H1 (cell line): ENCODE measurements around the gene SUPT20HL1. TPM values are rescaled to one million over a fixed set of nuclear protein-coding genes. Genes with fewer than 3 reads are reported as not detected.

ENCODE experiments used
- CTCF ChIA-PET: fragments of 300-600 bp; sonication (Branson Sonifier 250); formaldehyde crosslinking; loops from one replicate; lab custom pipeline; 2021; ENCODE audit not compliant: partially characterized antibody; lab: Charles Lee
- POLR2A ChIA-PET: fragments of 300-600 bp; sonication (Branson Sonifier 250); formaldehyde crosslinking; loops from one replicate; lab custom pipeline; 2021; ENCODE audit warnings: inconsistent platforms; ENCODE audit not compliant: partially characterized antibody; lab: Charles Lee
- DNase-seq, 2 experiments: peaks; one replicate each; pipeline versions ENCODE4 v3.0.0 to v3.0.0-alpha.2; 2010 to 2022; ENCODE audit warnings: low spot score in 2 of 2, low read depth in 1 of 2, mixed read lengths in 1 of 2
- FAIRE-seq: peaks from 2 replicates; lab custom pipeline; 2011; peaks lifted over from hg19 to GRCh38; lab: Jason Lieb, UNC
- H2AFZ ChIP-seq: 2 replicates; pipeline ENCODE4 v1.8.1; 2012; ENCODE audit warnings: low read length, inconsistent platforms
- H2AK5ac ChIP-seq: 2 replicates; pipeline ENCODE4 v1.6.1; 2013; ENCODE audit warnings: low read depth, low read length
- H2BK120ac ChIP-seq: replicated peaks from 2 replicates; pipeline ENCODE3; 2013; ENCODE audit warnings: low read depth, low read length, inconsistent platforms
- H2BK12ac ChIP-seq: 2 replicates; pipeline ENCODE4 v1.6.1; 2013; ENCODE audit warnings: low read depth, low read length
- H2BK15ac ChIP-seq: 2 replicates; pipeline ENCODE4 v1.6.1; 2013; ENCODE audit warnings: low read length
- H2BK20ac ChIP-seq: 2 replicates; pipeline ENCODE4 v1.6.1; 2013; ENCODE audit warnings: low read length
- H2BK5ac ChIP-seq: 2 replicates; pipeline ENCODE4 v1.6.1; 2013; ENCODE audit warnings: low read depth, low read length
- H3K14ac ChIP-seq: 2 replicates; pipeline ENCODE4 v1.6.1; 2013; ENCODE audit warnings: inconsistent platforms; ENCODE audit not compliant: insufficient read length
- H3K18ac ChIP-seq: 2 replicates; pipeline ENCODE4 v1.6.1; 2013; ENCODE audit warnings: low read length; ENCODE audit errors: extremely low read depth
- H3K23ac ChIP-seq: 2 replicates; pipeline ENCODE4 v1.6.1; 2013; ENCODE audit warnings: inconsistent platforms; ENCODE audit not compliant: insufficient read length
- H3K23me2 ChIP-seq: 2 replicates; pipeline ENCODE4 v1.6.1; 2013; ENCODE audit warnings: low read depth, low read length
- H3K27ac ChIP-seq: 2 replicates; pipeline ENCODE4 v1.6.1; 2011; ENCODE audit warnings: low read depth, low read length, inconsistent platforms
- H3K27me3 ChIP-seq, 4 experiments: replicated peaks in 1 of 4; 1 replicate in 1 of 4; 2 replicates in 3 of 4; pipeline versions ENCODE4 v1.6.1 to v1.8.1; 2011 to 2013; ENCODE audit warnings: low read length in 3 of 4, mild to moderate bottlenecking in 3 of 4, inconsistent platforms in 2 of 4, mixed read lengths in 2 of 4, moderate library complexity in 1 of 4; ENCODE audit not compliant: control insufficient read depth in 3 of 4, insufficient read depth in 3 of 4; ENCODE audit errors: extremely low read depth in 1 of 4
- H3K36me3 ChIP-seq, 4 experiments: 2 replicates each; pipeline versions ENCODE4 v1.6.1 to v1.8.1; 2011 to 2013; ENCODE audit warnings: mild to moderate bottlenecking in 4 of 4, low read length in 3 of 4, moderate library complexity in 2 of 4, control low read depth in 1 of 4, inconsistent platforms in 1 of 4; ENCODE audit not compliant: insufficient read depth in 4 of 4, control insufficient read depth in 2 of 4
- H3K4ac ChIP-seq: replicated peaks from 2 replicates; pipeline ENCODE3; 2013; ENCODE audit warnings: low read length, low read depth, mixed read lengths, inconsistent platforms; ENCODE audit not compliant: insufficient read length
- H3K4me1 ChIP-seq, 4 experiments: replicated peaks in 1 of 4; 1 replicate in 1 of 4; 2 replicates in 3 of 4; pipeline versions ENCODE4 v1.6.1 to v1.8.1; 2011 to 2013; ENCODE audit warnings: low read length in 3 of 4, inconsistent platforms in 2 of 4, mixed read lengths in 1 of 4; ENCODE audit not compliant: insufficient read depth in 4 of 4, control insufficient read depth in 3 of 4
- H3K4me2 ChIP-seq, 2 experiments: 2 replicates each; pipeline versions ENCODE4 v1.6.1 to v1.8.1; 2011 to 2013; ENCODE audit warnings: low read depth in 2 of 2, low read length in 2 of 2, control low read depth in 1 of 2, inconsistent platforms in 1 of 2, mild to moderate bottlenecking in 1 of 2; ENCODE audit not compliant: insufficient read depth in 1 of 2
- H3K4me3 ChIP-seq, 4 experiments: fragments of 200-600, 300-600 bp in 1 of 4; sonication (generic), shearing (Covaris generic), sonication (Bioruptor Twin) in 1 of 4; 2 replicates each; pipeline versions ENCODE4 v1.5.1 to v1.8.1; 2011 to 2016; ENCODE audit warnings: low read length in 4 of 4, low read depth in 3 of 4, control low read depth in 2 of 4, inconsistent platforms in 2 of 4, mild to moderate bottlenecking in 2 of 4, mixed read lengths in 1 of 4, moderate library complexity in 1 of 4; ENCODE audit not compliant: insufficient read depth in 2 of 4; ENCODE audit errors: extremely low read depth in 1 of 4
- H3K56ac ChIP-seq: replicated peaks from 2 replicates; pipeline ENCODE3; 2013; ENCODE audit warnings: low read depth, mild to moderate bottlenecking, mixed read lengths, low read length, inconsistent platforms; ENCODE audit not compliant: insufficient read length
- H3K79me1 ChIP-seq: 2 replicates; pipeline ENCODE4 v1.6.1; 2013; ENCODE audit warnings: low read depth, low read length, control low read depth
- H3K79me2 ChIP-seq, 2 experiments: 2 replicates each; pipeline versions ENCODE4 v1.6.1 to v1.8.1; 2012 to 2013; ENCODE audit warnings: low read length in 2 of 2, mild to moderate bottlenecking in 2 of 2, inconsistent platforms in 1 of 2; ENCODE audit not compliant: insufficient read depth in 2 of 2, control insufficient read depth in 1 of 2
- H3K9ac ChIP-seq, 4 experiments: replicated peaks in 1 of 4; 1 replicate in 1 of 4; 2 replicates in 3 of 4; pipeline versions ENCODE4 v1.6.1 to v1.8.1; 2011 to 2013; ENCODE audit warnings: low read depth in 3 of 4, low read length in 3 of 4, control low read depth in 2 of 4, mild to moderate bottlenecking in 2 of 4, moderate library complexity in 2 of 4, inconsistent platforms in 1 of 4; ENCODE audit errors: extremely low read depth in 1 of 4
- H3K9me3 ChIP-seq, 2 experiments: 2 replicates each; pipeline versions ENCODE4 v1.6.1 to v1.8.1; 2012 to 2013; ENCODE audit warnings: mild to moderate bottlenecking in 2 of 2, moderate library complexity in 2 of 2, control low read depth in 1 of 2, inconsistent platforms in 1 of 2, low read depth in 1 of 2, low read length in 1 of 2, mixed read lengths in 1 of 2; ENCODE audit not compliant: insufficient read depth in 2 of 2
- H4K20me1 ChIP-seq, 2 experiments: replicated peaks in 1 of 2; 2 replicates each; pipeline versions ENCODE3 to v1.8.1; 2011 to 2013; ENCODE audit warnings: inconsistent platforms in 2 of 2, low read length in 2 of 2, mild to moderate bottlenecking in 1 of 2; ENCODE audit not compliant: insufficient read depth in 2 of 2, control insufficient read depth in 1 of 2
- H4K5ac ChIP-seq: 2 replicates; pipeline ENCODE4 v1.6.1; 2013; ENCODE audit warnings: low read length, low read depth, mixed read lengths, inconsistent platforms; ENCODE audit not compliant: insufficient read length
- H4K8ac ChIP-seq: 2 replicates; pipeline ENCODE4 v1.8.0; 2013; ENCODE audit warnings: mild to moderate bottlenecking, moderate library complexity, low read length, inconsistent platforms; ENCODE audit not compliant: insufficient read depth; ENCODE audit errors: extremely low read depth
- H4K91ac ChIP-seq: replicated peaks from 2 replicates; pipeline ENCODE3; 2013; ENCODE audit warnings: low read length, mixed read lengths, inconsistent platforms; ENCODE audit not compliant: insufficient read length
- CTCF ChIP-seq, 3 experiments: IDR thresholded peaks; 1 replicate in 2 of 3; 2 replicates in 1 of 3; pipeline versions ENCODE4 v1.5.1 to v1.6.1; 2011; ENCODE audit warnings: low read length in 3 of 3, mild to moderate bottlenecking in 3 of 3, inconsistent platforms in 2 of 3, low read depth in 1 of 3, moderate library complexity in 1 of 3; ENCODE audit not compliant: insufficient read depth in 1 of 3; ENCODE audit errors: control extremely low read depth in 1 of 3
- EZH2 ChIP-seq: fragments of 200-600 bp; sonication (generic); IDR thresholded peaks from 2 replicates; pipeline ENCODE4 v1.7.1; 2012; ENCODE audit warnings: low read depth, mild to moderate bottlenecking, moderate library complexity, low read length, inconsistent platforms; ENCODE audit not compliant: severe bottlenecking
- HDAC2 ChIP-seq, 2 experiments: fragments of 300-600 bp in 1 of 2; sonication (generic) in 1 of 2; IDR thresholded peaks; 2 replicates each; pipeline ENCODE4 v1.6.1; 2011 to 2012; ENCODE audit warnings: low read depth in 2 of 2, low read length in 2 of 2, mild to moderate bottlenecking in 2 of 2, moderate library complexity in 2 of 2, borderline replicate concordance in 1 of 2, inconsistent platforms in 1 of 2
- RAD21 ChIP-seq, 2 experiments: IDR thresholded peaks in 1 of 2; conservative IDR thresholded peaks in 1 of 2; 2 replicates each; pipeline ENCODE4 v1.6.1; 2011; ENCODE audit warnings: low read depth in 2 of 2, low read length in 2 of 2, improper control_type of control experiment in 1 of 2, inconsistent platforms in 1 of 2, mild to moderate bottlenecking in 1 of 2, moderate library complexity in 1 of 2
- RBBP5 ChIP-seq: IDR thresholded peaks from 2 replicates; pipeline ENCODE4 v1.7.1; 2012; ENCODE audit warnings: low read depth, mild to moderate bottlenecking, inconsistent platforms, low read length, moderate library complexity, borderline replicate concordance
- WGBS, 2 experiments: shearing (Covaris generic) in 1 of 2; methylation state at CpG; one replicate each; pipeline versions ENCODE4 v1.1.6 to v1.1.7; 2013 to 2015; ENCODE audit warnings: low lambda C conversion rate in 2 of 2, mixed read lengths in 2 of 2, inconsistent platforms in 1 of 2, low coverage in 1 of 2, missing lambda C conversion rate in 1 of 2; ENCODE audit not compliant: insufficient replicate concordance in 2 of 2, insufficient coverage in 1 of 2, insufficient read length in 1 of 2; ENCODE audit errors: extremely low coverage in 1 of 2, missing lambda C conversion rate in 1 of 2; 5-methylcytosine and 5-hydroxymethylcytosine counted together
- polyA plus RNA-seq, 7 experiments: library from polyadenylated mRNA; depleted of rRNA in 3 of 7; stranded (reverse) in 5 of 7; unstranded in 2 of 7; fragments of >200 nt in 5 of 7; fragments of 200-250 nt in 2 of 7; gene quantifications; 1 replicate in 5 of 7; 2 replicates in 1 of 7; 4 replicates in 1 of 7; pipeline versions ENCODE4 v1.2.1 to v1.2.3, GENCODE V29; 2011 to 2013; ENCODE audit warnings: missing spikeins in 2 of 7, mixed read lengths in 2 of 7
- total RNA-seq: library from RNA; stranded (reverse); fragmentation: NEBNext Ultra II Directional; extraction: Animal tissue kit (Norgen Biotek cat#: 25700); gene quantifications from 2 replicates; pipeline ENCODE4 v1.2.1, GENCODE V29; 2021

The SUPT20HL1 gene
- total and polyA plus RNA-seq, 2 of the 8 experiments (the other 6 are each of a cell fraction or from before 2014, with no cell fraction given) = not detected

DNA sequence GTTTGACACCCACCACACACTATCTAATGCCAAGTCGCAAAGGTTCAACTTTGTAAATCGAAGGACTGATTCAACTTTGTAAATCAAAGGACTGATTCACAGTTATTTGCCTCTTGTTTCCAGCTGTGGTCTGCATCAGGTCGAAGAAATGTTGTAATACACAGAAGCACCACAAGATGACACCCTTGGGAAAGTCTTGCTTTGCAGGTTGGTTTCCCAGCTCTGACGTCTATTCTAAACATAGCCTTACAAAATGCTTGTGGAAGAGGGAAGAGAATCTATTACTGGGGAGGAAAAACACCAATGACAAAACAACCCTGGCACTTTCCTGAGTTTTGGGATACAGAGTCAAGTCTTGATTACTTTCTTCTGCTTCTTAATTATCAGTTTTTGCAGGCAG lies 35.3 kb downstream of the SUPT20HL1 start:
- ChIA-PET POLR2A (interaction anchor here (0.8 kb wide), 1 partner anchor 143 kb away, joined by 3 read pairs; no protein-coding TSS in a partner anchor), CTCF (interaction anchor here (0.6 to 11.4 kb wide), 19 partner anchors 9 to 239 kb away, joined by 3 to 144 read pairs (median 6); no protein-coding TSS in a partner anchor)
- Histone ChIP-seq H3K56ac (no peak overlapping the region), H2BK12ac (no peak overlapping the region), H3K79me2 (no peaks in the 10 kb centered on the region), H3K79me1 (no peaks in the 10 kb centered on the region), H3K9ac (no peak overlapping the region), H3K9me3 (no peaks in the 10 kb centered on the region), H4K20me1 (no peaks in the 10 kb centered on the region), H2AK5ac (no peak overlapping the region), H3K23me2 (peaks cover 3% of the 10 kb centered on the region; the same call in 1 of the 2 replicates), H3K4me2 (no peak overlapping the region), H3K27ac (no peak overlapping the region), H4K8ac (no peak overlapping the region), H2BK15ac (no peak overlapping the region), H3K4me3 (no peak overlapping the region), H4K91ac (no peak overlapping the region), H3K27me3 (no peaks in the 10 kb centered on the region), H3K4me1 (no peaks in the 10 kb centered on the region; a peak in 1 of 7 replicates), H3K4ac (no peak overlapping the region), H3K14ac (no peak overlapping the region), H3K23ac (no peak overlapping the region), H3K36me3 (no peaks in the 10 kb centered on the region), H4K5ac (no peak overlapping the region), H3K18ac (no peak overlapping the region), H2BK120ac (no peak overlapping the region), H2BK5ac (no peak overlapping the region), H2AFZ (no peak overlapping the region), H2BK20ac (no peak overlapping the region)
- FAIRE-seq (peak; percentile 100), DNase-seq (no peak)
- 11% methylated on average over 4 of the region's 4 CpGs; no CpG with 5 or more reads in 1 of the 2 experiments for WGBS, 2 experiments
- TF ChIP-seq RAD21 (IDR thresholded peaks at IDR 0.05 in 1 of 2, conservative IDR thresholded peaks at IDR 0.05 in 1 of 2; ENCODE audit: low read depth in 2 of 2, low read length in 2 of 2) (peak; percentile 87 to 91), RBBP5 (no peak), CTCF (IDR thresholded peaks at IDR 0.05; ENCODE audit: control extremely low read depth in 1 of 3, insufficient read depth in 1 of 3, low read depth in 1 of 3, low read length in 3 of 3) (peak in 2 of 3 experiments; percentile 70 to 79; a peak in 3 of 4 replicates), EZH2 (no peak), HDAC2 (IDR thresholded peaks at IDR 0.05; ENCODE audit: borderline replicate concordance in 1 of 2, low read depth in 2 of 2, low read length in 2 of 2) (no peak)
